HCT116 (cell line): Measurements from ENCODE around the gene SLC37A3. TPM values are rescaled to one million over a fixed set of nuclear protein-coding genes. Genes with fewer than 3 reads are reported as not detected.

Experiments
- ATAC-seq: fragments of 200-7000 bp; cut with Tn5 transposase; 2 replicates; pipeline ENCODE4 v1.9.1; 2020; ENCODE audit warnings: mild to moderate bottlenecking, moderate library complexity
- BruUV-seq: library from RNA; stranded (reverse); fragments of 400-500 nt; replicated peaks from 2 replicates; lab custom pipeline; 2021; lab: Mats Ljungman, UMichigan
- CTCF ChIA-PET: fragments of 300-600 bp; sonication (Branson Sonifier 250); formaldehyde crosslinking; loops from one replicate; lab custom pipeline; 2021; ENCODE audit warnings: antibody characterized with exemption; lab: Charles Lee
- POLR2A ChIA-PET: fragments of 300-600, 350-600 bp; sonication (Branson Sonifier 250); formaldehyde crosslinking; loops from one replicate; lab custom pipeline; 2021; ENCODE audit warnings: antibody characterized with exemption; lab: Charles Lee
- RAD21 ChIA-PET, 2 experiments: fragments of 300-600 bp; sonication (Branson Sonifier 250); formaldehyde crosslinking; loops; one replicate each; lab custom pipeline; 2023; ENCODE audit warnings: low total read pairs in 2 of 2; ENCODE audit not compliant: uncharacterized antibody in 2 of 2, unreplicated experiment in 2 of 2, low non-redundant PET in 1 of 2; lab: Charles Lee
- DNase-seq: peaks from one replicate; pipeline ENCODE4 v3.0.0-alpha.2; 2010; ENCODE audit warnings: low read depth, low spot score
- H2AFZ ChIP-seq: fragments of 200-600 bp; shearing (Covaris generic), sonication (generic); 2 replicates; pipeline ENCODE4 v1.6.1; 2017; ENCODE audit warnings: low read depth, mixed run types, mixed read lengths, antibody characterized with exemption, low read length; ENCODE audit not compliant: poor library complexity, severe bottlenecking
- H3K27ac ChIP-seq: 2 replicates; pipeline ENCODE4 v1.5.1; 2012; ENCODE audit warnings: low read depth, low read length
- H3K27me3 ChIP-seq: fragments of 200-600 bp; sonication (generic); 2 replicates; pipeline ENCODE4 v1.6.1; 2016; ENCODE audit warnings: mixed run types, low read length, mixed read lengths; ENCODE audit not compliant: insufficient read depth
- H3K36me3 ChIP-seq, 2 experiments: fragments of 200-500 bp in 1 of 2; fragments of 200-600 bp in 1 of 2; sonication (Bioruptor generic) in 1 of 2; sonication (generic) in 1 of 2; 2 replicates each; pipeline versions ENCODE4 v1.5.1 to v1.6.1; 2014 to 2016; ENCODE audit warnings: low read length in 2 of 2, inconsistent platforms in 1 of 2, mixed read lengths in 1 of 2, mixed run types in 1 of 2; ENCODE audit not compliant: insufficient read depth in 2 of 2, control insufficient read depth in 1 of 2
- H3K4me1 ChIP-seq, 2 experiments: fragments of 200-600 bp in 1 of 2; sonication (generic) in 1 of 2; 2 replicates each; pipeline versions ENCODE4 v1.5.1 to v1.6.1; 2012 to 2017; ENCODE audit warnings: low read length in 2 of 2, inconsistent platforms in 1 of 2, mild to moderate bottlenecking in 1 of 2, mixed read lengths in 1 of 2, mixed run types in 1 of 2, moderate library complexity in 1 of 2; ENCODE audit not compliant: insufficient read depth in 2 of 2, control insufficient read depth in 1 of 2
- H3K4me2 ChIP-seq: fragments of 200-600 bp; sonication (generic); 2 replicates; pipeline ENCODE4 v1.6.1; 2017; ENCODE audit warnings: mixed run types, low read length, mixed read lengths
- H3K4me3 ChIP-seq, 2 experiments: fragments of 200-600 bp in 1 of 2; sonication (generic) in 1 of 2; replicated peaks in 1 of 2; 2 replicates each; pipeline ENCODE4 v1.5.1; 2011 to 2016; ENCODE audit warnings: low read length in 2 of 2, control low read depth in 1 of 2, low read depth in 1 of 2, mild to moderate bottlenecking in 1 of 2, mixed read lengths in 1 of 2, mixed run types in 1 of 2
- H3K79me2 ChIP-seq: fragments of 200-600 bp; sonication (generic); 2 replicates; pipeline ENCODE4 v1.6.1; 2017; ENCODE audit warnings: mild to moderate bottlenecking, mixed run types, low read length, moderate library complexity, mixed read lengths; ENCODE audit not compliant: insufficient read depth
- H3K9ac ChIP-seq: fragments of 200-600 bp; sonication (generic); 2 replicates; pipeline ENCODE4 v1.6.1; 2016; ENCODE audit warnings: low read length, mixed read lengths
- H3K9me2 ChIP-seq: fragments of 200-600 bp; sonication (generic), shearing (Covaris generic); 2 replicates; pipeline ENCODE4 v1.6.1; 2017; ENCODE audit warnings: mixed run types, mild to moderate bottlenecking, moderate library complexity; ENCODE audit not compliant: insufficient read depth
- H3K9me3 ChIP-seq, 2 experiments: fragments of 200-500 bp in 1 of 2; fragments of 200-600 bp in 1 of 2; sonication (Bioruptor generic) in 1 of 2; sonication (generic) in 1 of 2; 2 replicates each; pipeline ENCODE4 v1.6.1; 2014 to 2017; ENCODE audit warnings: low read length in 2 of 2, mixed read lengths in 2 of 2, inconsistent platforms in 1 of 2, low read depth in 1 of 2, mild to moderate bottlenecking in 1 of 2, mixed run types in 1 of 2, moderate library complexity in 1 of 2; ENCODE audit not compliant: control insufficient read depth in 1 of 2, insufficient read depth in 1 of 2
- H4K20me1 ChIP-seq: fragments of 200-600 bp; sonication (generic), shearing (Covaris generic); 2 replicates; pipeline ENCODE4 v1.6.1; 2017; ENCODE audit warnings: mixed run types, mild to moderate bottlenecking, moderate library complexity; ENCODE audit not compliant: insufficient read depth
- ATF3 ChIP-seq: IDR thresholded peaks from 2 replicates; pipeline ENCODE4 v1.6.1; 2012
- CBX3 ChIP-seq: IDR thresholded peaks from 2 replicates; pipeline ENCODE4 v1.6.1; 2012; ENCODE audit warnings: low read depth
- CEBPB ChIP-seq: IDR thresholded peaks from 2 replicates; pipeline ENCODE4 v1.6.1; 2012; ENCODE audit warnings: low read depth
- CTCF ChIP-seq, 3 experiments: fragments of 200-600 bp in 1 of 3; sonication (generic) in 1 of 3; IDR thresholded peaks in 2 of 3; conservative IDR thresholded peaks in 1 of 3; 2 replicates each; pipeline ENCODE4 v1.5.1; 2012 to 2017; ENCODE audit warnings: low read depth in 2 of 3, low read length in 2 of 3, antibody characterized with exemption in 1 of 3, borderline replicate concordance in 1 of 3, control low read depth in 1 of 3, mild to moderate bottlenecking in 1 of 3, mixed read lengths in 1 of 3, mixed run types in 1 of 3, moderate library complexity in 1 of 3; ENCODE audit not compliant: insufficient read depth in 1 of 3
- ELF1 ChIP-seq: IDR thresholded peaks from 2 replicates; pipeline ENCODE4 v1.6.1; 2012; ENCODE audit warnings: low read depth, borderline replicate concordance
- EZH2 ChIP-seq: fragments of 200-600 bp; sonication (generic); IDR thresholded peaks from 2 replicates; pipeline ENCODE4 v1.6.1; 2017; ENCODE audit warnings: antibody characterized with exemption, mixed run types
- FOSL1 ChIP-seq: IDR thresholded peaks from 2 replicates; pipeline ENCODE4 v1.6.1; 2012; ENCODE audit warnings: low read depth
- JUND ChIP-seq: IDR thresholded peaks from 2 replicates; pipeline ENCODE4 v1.6.1; 2012
- MAX ChIP-seq: IDR thresholded peaks from 2 replicates; pipeline ENCODE4 v1.6.1; 2012
- POLR2A ChIP-seq: IDR thresholded peaks from 2 replicates; pipeline ENCODE4 v1.7.0; 2011; ENCODE audit warnings: borderline replicate concordance; ENCODE audit not compliant: insufficient read depth, insufficient read length; ENCODE audit errors: extremely low read depth
- POLR2AphosphoS5 ChIP-seq: IDR thresholded peaks from 2 replicates; pipeline ENCODE4 v1.6.1; 2011; ENCODE audit warnings: mild to moderate bottlenecking, low read depth, low read length, moderate library complexity
- REST ChIP-seq: IDR thresholded peaks from 2 replicates; pipeline ENCODE4 v1.6.1; 2012; ENCODE audit warnings: low read depth
- SIN3A ChIP-seq: IDR thresholded peaks from 2 replicates; pipeline ENCODE4 v1.6.1; 2012; ENCODE audit warnings: low read depth
- SP1 ChIP-seq: IDR thresholded peaks from 2 replicates; pipeline ENCODE4 v1.6.1; 2012; ENCODE audit warnings: low read depth
- SRF ChIP-seq: IDR thresholded peaks from 2 replicates; pipeline ENCODE4 v1.6.1; 2012; ENCODE audit warnings: low read depth
- TCF7L2 ChIP-seq: IDR thresholded peaks from 2 replicates; pipeline ENCODE4 v1.7.0; 2011; ENCODE audit warnings: borderline replicate concordance, inconsistent platforms; ENCODE audit not compliant: insufficient read depth, insufficient read length; ENCODE audit errors: extremely low read depth
- YY1 ChIP-seq: IDR thresholded peaks from 2 replicates; pipeline ENCODE4 v1.6.1; 2011; ENCODE audit warnings: low read length, low read depth, moderate library complexity, mild to moderate bottlenecking; ENCODE audit not compliant: insufficient replicate concordance; ENCODE audit errors: extremely low read depth
- ZBTB33 ChIP-seq: IDR thresholded peaks from 2 replicates; pipeline ENCODE4 v1.6.1; 2011; ENCODE audit warnings: mild to moderate bottlenecking, low read length, moderate library complexity; ENCODE audit not compliant: insufficient replicate concordance; ENCODE audit errors: extremely low read depth
- ZFX ChIP-seq: fragments of 450-650 bp; IDR thresholded peaks from 2 replicates; pipeline ENCODE4 v1.6.1; 2017
- ZNF274 ChIP-seq: fragments of 200-500 bp; sonication (Bioruptor generic); IDR thresholded peaks from 2 replicates; pipeline ENCODE4 v1.6.1; 2014; ENCODE audit warnings: mild to moderate bottlenecking, low read depth, low read length, inconsistent platforms
- intact Hi-C: fragments of 100-400 bp; cut with micrococcal nuclease; formaldehyde crosslinking; loops from 2 replicates; pipeline ENCODE4 v1.10.0; 2022
- total RNA-seq: library from RNA; stranded (reverse); gene quantifications from one replicate; pipeline ENCODE4 v1.2.1, GENCODE V29; 2021; ENCODE audit not compliant: unreplicated experiment

Gene SLC37A3
- total RNA-seq, 1 experiment from 2014 or later: 41.8 TPM

GRCh38 chr7:140360697-140361229 lies 37.6 kb downstream of the SLC37A3 start:
- intact Hi-C loops: no loop called here
- ChIA-PET POLR2A (no interaction called here), CTCF (no interaction called here), RAD21 (no interaction called here)
- H3K27me3 ChIP-seq: no peaks in the 10 kb centered on the region
- no peaks in the 10 kb centered on the region for H3K9me3 ChIP-seq
- H3K9me2 ChIP-seq: no peaks in the 10 kb centered on the region
- TF ChIP-seq ELF1 (no peak), REST (no peak), ATF3 (no peak), POLR2A (no peak), ZBTB33 (no peak), EZH2 (no peak), CEBPB (no peak), TCF7L2 (no peak), YY1 (no peak), SIN3A (no peak), SRF (no peak), MAX (no peak), JUND (no peak), FOSL1 (no peak), POLR2AphosphoS5 (no peak), SP1 (no peak), CBX3 (no peak), ZFX (no peak), CTCF (IDR thresholded peaks at IDR 0.05 in 2 of 3, conservative IDR thresholded peaks at IDR 0.05 in 1 of 3; ENCODE audit: borderline replicate concordance in 1 of 3, insufficient read depth in 1 of 3, low read depth in 2 of 3, low read length in 2 of 3) (no peak), ZNF274 (no peak)
- DNase-seq (no peak), ATAC-seq (no peak)
- no peak overlapping the region for H3K4me2 ChIP-seq
- H3K79me2 ChIP-seq: no peaks in the 10 kb centered on the region
- no TSS peak for BruUV-seq
- no peaks in the 10 kb centered on the region for H3K4me1 ChIP-seq
- no peak overlapping the region for H2AFZ ChIP-seq
- H4K20me1 ChIP-seq: no peaks in the 10 kb centered on the region
- no peak overlapping the region for H3K9ac ChIP-seq
- no peak overlapping the region for H3K4me3 ChIP-seq
- peaks cover 8 to 9% of the 10 kb centered on the region in 2 experiments; a peak in 1 of 4 replicates for H3K36me3 ChIP-seq
- no peak overlapping the region for H3K27ac ChIP-seq
